ENCODE measurements around the gene TMEM184A. TPM values are rescaled to one million over a fixed set of nuclear protein-coding genes. Genes with fewer than 3 reads are reported as not detected.

Gene TMEM184A
- total and polyA plus RNA-seq, 8 donors: 3.8 to 99.4 (median 17.2) TPM

DNA sequence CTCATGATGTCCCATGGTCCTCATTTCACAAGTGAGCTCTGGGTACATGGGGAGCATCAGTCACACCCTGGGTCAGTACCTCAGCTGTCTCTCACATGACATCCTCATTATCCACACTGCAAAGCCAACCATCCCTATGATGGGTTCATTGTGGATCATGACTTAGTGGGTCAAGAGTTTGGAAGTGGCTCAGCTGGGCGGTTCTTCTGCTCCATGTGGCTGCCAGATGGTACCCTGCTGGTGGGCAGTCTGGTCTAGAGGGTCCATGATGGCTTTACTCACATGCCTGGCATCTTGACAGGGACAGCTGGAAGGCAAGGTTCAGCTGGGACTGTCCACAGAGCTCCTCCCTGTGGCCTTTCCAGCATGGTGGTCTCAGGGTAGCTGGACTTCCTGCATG lies 33.0 kb upstream of the TMEM184A start:
- WGBS, 5 donors: 96 to 100% (median 100%) methylated on average over 1 of the region's 1 CpG; no CpG with 5 or more reads in 1 of the 5 donors
- no peak overlapping the region for H3K27ac ChIP-seq
- H3K27me3 ChIP-seq: peaks cover 0 to 85% (median 43%) of the 10 kb centered on the region in 3 donors
- DNase-seq: no peak
- H3K4me3 ChIP-seq: no peak overlapping the region
- intact Hi-C loops (cut with DNase I; ENCODE audit: low total_unique reads): loop anchor here (10.0 kb wide), 2 partner anchors 626 to 756 kb away; no protein-coding TSS in a partner anchor
- no peak for TF ChIP-seq POLR2AphosphoS5 (IDR thresholded peaks at IDR 0.05)
- TF ChIP-seq EP300 (IDR thresholded peaks at IDR 0.05): no peak
- TF ChIP-seq POLR2A (IDR thresholded peaks at IDR 0.05): no peak
- TF ChIP-seq, protein P1, sequence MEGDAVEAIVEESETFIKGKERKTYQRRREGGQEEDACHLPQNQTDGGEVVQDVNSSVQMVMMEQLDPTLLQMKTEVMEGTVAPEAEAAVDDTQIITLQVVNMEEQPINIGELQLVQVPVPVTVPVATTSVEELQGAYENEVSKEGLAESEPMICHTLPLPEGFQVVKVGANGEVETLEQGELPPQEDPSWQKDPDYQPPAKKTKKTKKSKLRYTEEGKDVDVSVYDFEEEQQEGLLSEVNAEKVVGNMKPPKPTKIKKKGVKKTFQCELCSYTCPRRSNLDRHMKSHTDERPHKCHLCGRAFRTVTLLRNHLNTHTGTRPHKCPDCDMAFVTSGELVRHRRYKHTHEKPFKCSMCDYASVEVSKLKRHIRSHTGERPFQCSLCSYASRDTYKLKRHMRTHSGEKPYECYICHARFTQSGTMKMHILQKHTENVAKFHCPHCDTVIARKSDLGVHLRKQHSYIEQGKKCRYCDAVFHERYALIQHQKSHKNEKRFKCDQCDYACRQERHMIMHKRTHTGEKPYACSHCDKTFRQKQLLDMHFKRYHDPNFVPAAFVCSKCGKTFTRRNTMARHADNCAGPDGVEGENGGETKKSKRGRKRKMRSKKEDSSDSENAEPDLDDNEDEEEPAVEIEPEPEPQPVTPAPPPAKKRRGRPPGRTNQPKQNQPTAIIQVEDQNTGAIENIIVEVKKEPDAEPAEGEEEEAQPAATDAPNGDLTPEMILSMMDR (IDR thresholded peaks at IDR 0.05): no peak
- H3K9me3 ChIP-seq: peaks cover 0 to 12% (median 12%) of the 10 kb centered on the region in 4 donors
- no peaks in the 10 kb centered on the region for H3K36me3 ChIP-seq
- peaks cover 0 to 10% (median 0%) of the 10 kb centered on the region in 4 donors for H3K4me1 ChIP-seq

DNA sequence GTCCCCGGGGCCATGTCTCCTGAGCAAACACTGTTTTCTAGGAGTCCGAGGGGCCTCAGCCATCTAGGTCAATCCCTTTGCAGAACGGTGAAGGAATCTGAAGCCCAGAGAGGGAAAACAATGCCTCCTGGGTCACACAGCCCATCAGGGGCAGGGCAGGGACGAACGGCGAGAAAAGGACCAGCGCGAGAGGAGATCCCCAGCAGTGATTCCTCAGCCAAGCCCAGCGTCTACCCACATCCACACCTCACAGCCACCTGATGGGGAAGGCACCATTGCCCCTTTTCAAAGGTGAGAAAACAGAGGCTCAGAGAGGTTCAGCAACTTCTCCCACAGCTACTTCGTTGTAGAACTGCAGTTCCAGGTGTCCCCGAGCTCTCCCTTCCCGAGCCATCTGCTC lies 31.7 kb upstream of the TMEM184A start:
- no peak overlapping the region for H3K27ac ChIP-seq
- peaks cover 0 to 10% (median 0%) of the 10 kb centered on the region in 4 donors for H3K4me1 ChIP-seq
- TF ChIP-seq POLR2AphosphoS5 (IDR thresholded peaks at IDR 0.05) (no peak), POLR2A (IDR thresholded peaks at IDR 0.05) (no peak), EP300 (IDR thresholded peaks at IDR 0.05) (no peak)
- TF ChIP-seq, protein P1 (IDR thresholded peaks at IDR 0.05): no peak
- H3K4me3 ChIP-seq: no peak overlapping the region
- H3K27me3 ChIP-seq: peaks cover 0 to 73% (median 32%) of the 10 kb centered on the region in 3 donors
- 75 to 84% (median 79%) methylated on average over 11 to 12 of the region's 12 CpGs for WGBS, 5 donors
- DNase-seq: no peak
- H3K36me3 ChIP-seq: no peaks in the 10 kb centered on the region
- peaks cover 0 to 12% (median 12%) of the 10 kb centered on the region in 4 donors for H3K9me3 ChIP-seq
- intact Hi-C loops (cut with DNase I; ENCODE audit: low total_unique reads): loop anchor here (10.0 kb wide), 2 partner anchors 627 to 757 kb away; no protein-coding TSS in a partner anchor

- 66 to 83% (median 71%) methylated on average over 22 to 42 of the region's 42 CpGs for WGBS, 5 donors
- Histone ChIP-seq H3K4me1 (peaks cover 0 to 8% (median 0%) of the 10 kb centered on the region in 4 donors), H3K9me3 (peaks cover 0 to 12% (median 12%) of the 10 kb centered on the region in 4 donors), H3K36me3 (no peaks in the 10 kb centered on the region), H3K27ac (no peak overlapping the region), H3K27me3 (peaks cover 0 to 66% (median 26%) of the 10 kb centered on the region in 3 donors), H3K4me3 (no peak overlapping the region)
- TF ChIP-seq, protein P1 (IDR thresholded peaks at IDR 0.05): no peak
- no peak for TF ChIP-seq POLR2A (IDR thresholded peaks at IDR 0.05)
- TF ChIP-seq POLR2AphosphoS5 (IDR thresholded peaks at IDR 0.05): no peak
- no peak for TF ChIP-seq EP300 (IDR thresholded peaks at IDR 0.05)
- intact Hi-C loops (cut with DNase I; ENCODE audit: low total_unique reads): loop anchor here (10.0 kb wide), 2 partner anchors 628 to 758 kb away; no protein-coding TSS in a partner anchor
- peak in 1 of 2 donors; percentile 49 for DNase-seq
These were observed 31.1 kb upstream of the TMEM184A start for GRCh38 chr7:1586827-1587705.

DNA sequence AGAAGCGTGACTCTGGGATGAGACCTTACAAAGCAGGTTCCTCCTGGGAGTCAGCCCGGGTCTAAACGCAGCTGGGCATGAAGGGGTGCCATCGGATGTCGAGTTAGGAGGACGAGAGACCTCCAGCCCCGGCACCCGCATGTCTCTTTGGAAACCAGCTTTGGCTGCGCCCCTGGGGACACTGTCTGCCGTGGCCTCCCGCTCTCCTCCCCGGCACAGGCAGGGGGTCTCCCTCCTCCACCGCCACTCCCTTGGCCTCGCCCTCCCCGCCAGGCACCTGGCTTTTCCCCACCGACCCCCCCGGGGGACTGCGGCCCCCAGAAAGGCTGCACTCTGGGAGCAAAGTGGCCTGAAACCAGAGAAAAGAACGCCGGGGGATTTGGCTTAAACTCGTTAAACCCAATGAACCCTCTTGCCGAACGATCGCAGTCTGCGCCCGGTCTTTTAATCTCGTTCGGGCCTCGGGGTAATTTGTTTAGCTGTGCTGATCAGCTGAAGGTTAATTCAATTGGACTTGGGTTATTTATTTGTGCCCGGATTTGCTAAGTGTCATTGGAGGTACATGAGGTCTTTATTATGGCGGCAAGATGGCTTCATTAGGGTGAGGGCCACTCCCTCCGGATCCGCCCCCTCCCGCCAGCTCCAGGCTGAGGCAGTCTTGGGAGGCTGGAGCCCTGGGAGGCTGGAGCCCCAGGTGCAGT lies 30.3 kb upstream of the TMEM184A start:
- Histone ChIP-seq H3K4me1 (peaks cover 0 to 4% (median 0%) of the 10 kb centered on the region in 4 donors), H3K27ac (no peak overlapping the region), H3K4me3 (no peak overlapping the region), H3K9me3 (peaks cover 0 to 12% (median 12%) of the 10 kb centered on the region in 4 donors), H3K36me3 (peaks cover 0 to under 1% (median 0%) of the 10 kb centered on the region in 4 donors), H3K27me3 (peaks cover 0 to 58% (median 18%) of the 10 kb centered on the region in 3 donors)
- intact Hi-C loops (cut with DNase I; ENCODE audit: low total_unique reads): loop anchor here (10.0 kb wide), 2 partner anchors 629 to 759 kb away; no protein-coding TSS in a partner anchor
- no peak for TF ChIP-seq POLR2A (IDR thresholded peaks at IDR 0.05)
- TF ChIP-seq EP300 (IDR thresholded peaks at IDR 0.05): no peak
- TF ChIP-seq, protein P1 (IDR thresholded peaks at IDR 0.05): no peak
- no peak for TF ChIP-seq POLR2AphosphoS5 (IDR thresholded peaks at IDR 0.05)
- peak in 1 of 2 donors; percentile 26 for DNase-seq
- WGBS, 5 donors: 79 to 89% (median 82%) methylated on average over 30 to 34 of the region's 34 CpGs
